Measurements from ENCODE around the gene ADGRF4. TPM values are rescaled to one million over a fixed set of nuclear protein-coding genes. Genes with fewer than 3 reads are reported as not detected.

Gene ADGRF4
- total RNA-seq, 1 donor from 2014 or later = 10.1 TPM

DNA sequence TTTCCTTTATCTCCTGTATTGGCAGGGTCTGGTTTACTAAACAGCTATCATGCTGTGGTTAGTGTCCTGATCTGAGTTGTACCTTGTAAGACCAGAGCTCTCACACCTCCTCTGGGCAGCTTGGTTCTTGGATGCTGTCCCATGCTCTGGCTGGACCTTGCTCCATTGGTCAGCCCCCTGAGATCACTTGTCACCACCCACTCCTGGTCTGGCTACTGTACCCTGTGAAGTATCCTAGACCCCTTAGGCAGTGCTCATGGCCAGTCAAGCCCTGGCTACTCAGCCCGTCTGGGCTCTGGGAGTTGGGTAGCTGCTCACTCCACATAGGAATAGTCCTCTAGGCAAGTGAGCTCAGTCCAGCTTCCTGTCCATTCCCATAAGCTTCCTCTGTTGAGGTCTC is 31.1 kb downstream of the ADGRF4 start:
- intact Hi-C loops (cut with DNase I) = no loop called here
- H3K9me3 ChIP-seq = no peaks in the 10 kb centered on the region
- DNase-seq (ENCODE audit: extremely low spot score in 2 of 2) = no peak
- no peaks in the 10 kb centered on the region for H3K27me3 ChIP-seq
- H3K36me3 ChIP-seq = no peaks in the 10 kb centered on the region
- TF ChIP-seq POLR2A (IDR thresholded peaks at IDR 0.05) (no peak), POLR2AphosphoS5 (IDR thresholded peaks at IDR 0.05; ENCODE audit: insufficient read depth in 1 of 2, low read depth in 1 of 2) (no peak)
- TF ChIP-seq, protein P1, sequence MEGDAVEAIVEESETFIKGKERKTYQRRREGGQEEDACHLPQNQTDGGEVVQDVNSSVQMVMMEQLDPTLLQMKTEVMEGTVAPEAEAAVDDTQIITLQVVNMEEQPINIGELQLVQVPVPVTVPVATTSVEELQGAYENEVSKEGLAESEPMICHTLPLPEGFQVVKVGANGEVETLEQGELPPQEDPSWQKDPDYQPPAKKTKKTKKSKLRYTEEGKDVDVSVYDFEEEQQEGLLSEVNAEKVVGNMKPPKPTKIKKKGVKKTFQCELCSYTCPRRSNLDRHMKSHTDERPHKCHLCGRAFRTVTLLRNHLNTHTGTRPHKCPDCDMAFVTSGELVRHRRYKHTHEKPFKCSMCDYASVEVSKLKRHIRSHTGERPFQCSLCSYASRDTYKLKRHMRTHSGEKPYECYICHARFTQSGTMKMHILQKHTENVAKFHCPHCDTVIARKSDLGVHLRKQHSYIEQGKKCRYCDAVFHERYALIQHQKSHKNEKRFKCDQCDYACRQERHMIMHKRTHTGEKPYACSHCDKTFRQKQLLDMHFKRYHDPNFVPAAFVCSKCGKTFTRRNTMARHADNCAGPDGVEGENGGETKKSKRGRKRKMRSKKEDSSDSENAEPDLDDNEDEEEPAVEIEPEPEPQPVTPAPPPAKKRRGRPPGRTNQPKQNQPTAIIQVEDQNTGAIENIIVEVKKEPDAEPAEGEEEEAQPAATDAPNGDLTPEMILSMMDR (IDR thresholded peaks at IDR 0.05) = no peak
- no peak overlapping the region for H3K4me3 ChIP-seq
- H3K4me1 ChIP-seq = no peaks in the 10 kb centered on the region
- H3K27ac ChIP-seq = no peak overlapping the region

DNA sequence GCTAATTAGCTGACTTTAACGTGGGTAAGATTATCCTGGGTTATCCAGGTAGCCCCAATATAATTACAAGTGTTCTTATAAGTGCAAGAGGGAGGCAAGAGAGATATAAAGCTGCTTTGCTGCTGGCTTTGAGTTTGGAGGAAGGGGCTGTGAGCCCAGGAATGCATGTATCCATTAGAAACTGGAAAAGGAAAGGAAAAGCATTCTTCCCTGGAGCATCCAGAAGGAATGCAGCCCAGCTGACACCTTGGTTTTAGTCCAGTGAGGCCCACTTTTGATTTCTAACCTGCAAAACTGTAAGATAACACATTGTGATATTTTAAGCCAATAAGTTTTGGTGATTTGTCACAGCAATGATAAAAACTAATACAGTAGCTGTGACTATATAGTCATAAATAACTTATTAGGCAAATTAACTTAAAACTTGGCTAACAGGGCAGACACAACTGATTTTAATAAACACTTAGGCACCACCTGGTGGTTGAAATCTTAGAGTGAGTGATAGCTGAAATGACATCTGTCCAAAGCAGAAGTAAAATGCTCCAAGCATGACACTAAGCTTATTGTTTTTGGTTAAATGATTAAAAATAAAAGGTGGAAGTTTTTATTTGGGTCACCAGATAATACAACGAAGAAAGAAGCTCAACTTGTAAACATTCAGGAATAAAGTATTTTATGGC is 35.6 kb downstream of the ADGRF4 start:
- no peak for TF ChIP-seq POLR2A (IDR thresholded peaks at IDR 0.05)
- TF ChIP-seq, protein P1 (IDR thresholded peaks at IDR 0.05) = peak in 2 of 3 experiments; percentile 9 to 24
- H3K27ac ChIP-seq = no peak overlapping the region
- H3K4me1 ChIP-seq = no peaks in the 10 kb centered on the region
- no peaks in the 10 kb centered on the region for H3K27me3 ChIP-seq
- no peaks in the 10 kb centered on the region for H3K36me3 ChIP-seq
- DNase-seq (ENCODE audit: extremely low spot score in 2 of 2) = no peak
- no peaks in the 10 kb centered on the region for H3K9me3 ChIP-seq
- H3K4me3 ChIP-seq = no peak overlapping the region
- intact Hi-C loops (cut with DNase I) = no loop called here

DNA sequence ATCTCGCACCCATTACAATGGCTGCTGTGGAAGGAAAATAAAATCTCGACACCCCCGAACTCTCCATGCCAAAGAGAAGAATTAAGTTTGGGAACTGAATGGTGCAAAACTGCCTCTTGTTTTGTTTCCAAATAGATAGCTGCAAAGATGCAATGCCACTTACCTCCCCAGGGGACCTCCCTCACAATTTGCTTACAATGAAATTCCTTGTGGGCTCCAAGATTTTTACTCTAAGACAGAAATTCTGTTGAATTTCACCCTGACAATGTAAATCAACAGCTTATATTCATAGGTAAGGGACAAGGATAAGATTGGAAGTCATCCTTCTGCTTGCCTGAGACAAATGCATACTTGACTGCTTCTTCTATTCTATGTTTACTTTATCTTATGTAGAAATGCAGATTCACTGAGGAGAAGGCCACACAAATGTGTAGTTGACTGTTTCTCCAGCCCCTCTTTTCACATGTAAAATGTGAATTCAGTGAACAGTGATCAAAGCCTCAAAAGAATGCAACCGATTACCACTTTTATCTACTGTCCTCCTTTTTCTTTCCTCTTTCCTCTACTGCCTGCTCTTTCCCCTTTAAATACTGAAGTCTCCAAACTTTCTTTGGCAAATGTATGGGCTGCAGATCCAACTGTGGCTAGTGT is 36.6 kb downstream of the ADGRF4 start:
- intact Hi-C loops (cut with DNase I) = no loop called here
- TF ChIP-seq POLR2AphosphoS5 (IDR thresholded peaks at IDR 0.05; ENCODE audit: insufficient read depth in 1 of 2, low read depth in 1 of 2) = no peak
- no peak for TF ChIP-seq POLR2A (IDR thresholded peaks at IDR 0.05)
- TF ChIP-seq, protein P1 (IDR thresholded peaks at IDR 0.05) = no peak
- no peak for DNase-seq (ENCODE audit: extremely low spot score in 2 of 2)

DNA sequence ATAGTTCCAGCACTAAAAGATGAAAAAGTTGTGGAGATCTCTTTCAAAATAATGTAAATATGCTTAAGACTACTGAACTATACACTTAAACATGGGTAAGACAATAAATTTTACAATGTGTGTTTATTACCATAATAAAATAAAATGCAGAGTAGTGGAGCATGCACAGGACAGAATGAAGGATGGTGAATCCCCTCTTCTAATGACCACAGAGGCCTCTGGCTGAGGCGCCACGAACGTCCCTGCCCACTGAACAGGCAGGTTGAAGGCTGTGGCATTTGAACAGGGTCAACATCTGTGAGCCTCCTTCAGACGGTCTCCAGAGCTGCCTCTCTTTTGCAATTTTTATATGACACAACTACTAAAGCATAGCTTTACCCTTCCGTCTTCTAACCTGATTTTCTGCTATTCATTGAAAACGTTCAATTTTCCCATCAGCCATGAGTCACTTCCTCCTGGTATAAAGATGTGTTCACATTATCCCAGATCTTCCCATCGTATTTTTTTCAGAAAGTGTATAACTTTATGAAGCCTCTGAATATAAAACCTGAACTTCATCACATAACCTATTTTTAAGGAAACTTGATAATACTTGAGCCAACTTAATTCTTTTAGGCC is 37.8 kb downstream of the ADGRF4 start:
- TF ChIP-seq POLR2A (IDR thresholded peaks at IDR 0.05) (no peak), POLR2AphosphoS5 (IDR thresholded peaks at IDR 0.05; ENCODE audit: insufficient read depth in 1 of 2, low read depth in 1 of 2) (no peak)
- TF ChIP-seq, protein P1 (IDR thresholded peaks at IDR 0.05) = no peak
- H3K27ac ChIP-seq = no peak overlapping the region
- H3K4me1 ChIP-seq = no peaks in the 10 kb centered on the region
- H3K36me3 ChIP-seq = no peaks in the 10 kb centered on the region
- H3K27me3 ChIP-seq = no peaks in the 10 kb centered on the region
- DNase-seq (ENCODE audit: extremely low spot score in 2 of 2) = no peak
- intact Hi-C loops (cut with DNase I) = no loop called here
- no peaks in the 10 kb centered on the region for H3K9me3 ChIP-seq
- no peak overlapping the region for H3K4me3 ChIP-seq

More for the DNA sequence above, 36.6 kb downstream of the ADGRF4 start:
- no peaks in the 10 kb centered on the region for H3K36me3 ChIP-seq
- H3K4me1 ChIP-seq = no peaks in the 10 kb centered on the region
- H3K4me3 ChIP-seq = no peak overlapping the region
- H3K27ac ChIP-seq = no peak overlapping the region
- H3K9me3 ChIP-seq = no peaks in the 10 kb centered on the region
- H3K27me3 ChIP-seq = no peaks in the 10 kb centered on the region

DNA sequence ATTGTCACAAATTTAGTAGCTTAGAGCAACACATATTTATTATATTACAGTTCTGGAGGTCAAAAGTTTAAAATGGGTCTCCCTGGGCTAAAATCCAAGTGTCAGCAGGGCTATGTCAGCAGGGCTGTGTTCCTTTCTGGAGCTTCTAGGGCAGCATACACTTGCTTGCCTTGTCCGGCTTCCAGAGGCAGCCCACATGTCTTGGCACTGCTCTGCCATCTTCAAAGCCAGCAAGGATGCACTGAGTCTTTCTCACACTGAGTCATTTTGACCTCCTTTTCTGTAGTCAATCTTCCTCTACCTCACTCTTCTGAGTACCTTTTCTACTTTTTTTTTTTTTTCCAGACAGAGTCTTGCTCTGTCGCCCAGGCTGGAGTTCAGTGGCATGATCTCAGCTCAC is 39.0 kb downstream of the ADGRF4 start:
- H3K27me3 ChIP-seq = no peaks in the 10 kb centered on the region
- H3K9me3 ChIP-seq = no peaks in the 10 kb centered on the region
- DNase-seq (ENCODE audit: extremely low spot score in 2 of 2) = no peak
- TF ChIP-seq POLR2A (IDR thresholded peaks at IDR 0.05) (no peak), POLR2AphosphoS5 (IDR thresholded peaks at IDR 0.05; ENCODE audit: insufficient read depth in 1 of 2, low read depth in 1 of 2) (no peak)
- TF ChIP-seq, protein P1 (IDR thresholded peaks at IDR 0.05) = no peak
- intact Hi-C loops (cut with DNase I) = no loop called here
- H3K4me1 ChIP-seq = no peaks in the 10 kb centered on the region
- no peaks in the 10 kb centered on the region for H3K36me3 ChIP-seq
- no peak overlapping the region for H3K27ac ChIP-seq
- no peak overlapping the region for H3K4me3 ChIP-seq

All from vagina (tissue), 2 donors.